NCI-H524 treated with DMSO at 0.1 percent for 48 hours (cell line): Measurements from ENCODE around the gene KIF2C.
"Not testable (repeated sequence)": the region's sequence is repeated elsewhere in the genome, so short reads cannot be mapped to it uniquely, and the experiment has no call there.

Experiments
- DNase-seq: peaks from one replicate; lab custom pipeline; 2025; lab: John Stamatoyannopoulos, UW

KIF2C gene

GRCh38 chr1:44798481-44799365, 59.1 kb downstream of the KIF2C start:
- DNase-seq, result no peak

DNA sequence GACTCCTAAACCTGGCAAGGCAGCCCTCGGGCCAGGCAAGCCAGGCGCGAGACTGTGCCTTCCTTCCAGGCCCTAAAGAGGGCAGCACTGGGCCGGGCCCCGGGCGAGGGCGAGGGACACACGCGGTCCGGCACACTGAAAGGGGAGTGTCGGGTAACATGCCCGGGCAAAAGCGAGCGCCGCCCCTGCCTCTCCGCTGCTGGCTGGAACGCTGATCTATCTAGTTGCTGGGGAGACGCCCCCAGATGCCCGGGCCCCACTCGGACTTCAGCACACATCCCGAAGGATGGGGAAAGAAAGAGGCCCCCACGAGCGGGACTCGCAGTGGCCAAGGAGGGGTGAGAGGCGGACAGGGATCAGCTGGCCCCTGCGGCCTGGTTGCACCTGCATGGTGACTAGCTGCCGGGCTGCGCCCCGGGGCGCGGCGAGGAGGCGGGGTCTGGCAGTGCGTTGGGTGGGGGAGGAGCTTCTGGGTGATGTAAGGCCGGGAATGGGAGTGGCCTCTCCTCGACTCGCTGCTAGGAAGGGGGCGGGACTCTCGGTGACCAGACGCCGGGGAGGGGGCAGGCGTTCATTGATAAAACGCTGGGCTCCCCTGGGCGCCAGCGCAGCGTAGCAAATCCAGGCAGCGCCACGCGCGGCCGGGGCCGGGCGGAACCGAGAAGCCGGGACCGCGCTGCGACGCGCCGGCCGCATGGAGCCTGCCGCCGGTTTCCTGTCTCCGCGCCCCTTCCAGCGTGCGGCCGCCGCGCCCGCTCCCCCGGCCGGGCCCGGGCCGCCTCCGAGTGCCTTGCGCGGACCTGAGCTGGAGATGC, 60.3 kb downstream of the KIF2C start, which contains the start of gene PLK3:
PLK3 (plus strand) TSS at position 608 of the 815 bp plus-strand sequence; CDS start at position 695, 87 bp downstream.
- DNase-seq, result peak; percentile 81

- no peak for DNase-seq
Observed at GRCh38 chr1:44801491-44802305, 62.1 kb downstream of the KIF2C start.

GRCh38 chr1:44802306-44803061, 62.8 kb downstream of the KIF2C start:
- DNase-seq, result no peak

DNA sequence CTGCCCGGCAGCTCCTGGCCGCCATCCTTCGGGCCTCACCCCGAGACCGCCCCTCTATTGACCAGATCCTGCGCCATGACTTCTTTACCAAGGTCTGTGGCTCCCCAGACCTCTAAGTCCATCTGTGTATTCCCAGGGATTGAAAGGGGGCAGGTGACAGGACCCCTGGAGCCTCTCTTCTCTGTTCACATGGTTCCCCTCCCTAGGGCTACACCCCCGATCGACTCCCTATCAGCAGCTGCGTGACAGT, 63.4 kb downstream of the KIF2C start:
- no peak for DNase-seq

- DNase-seq, result no peak
Observed at GRCh38 chr1:44803312-44804095, 63.9 kb downstream of the KIF2C start.

DNA sequence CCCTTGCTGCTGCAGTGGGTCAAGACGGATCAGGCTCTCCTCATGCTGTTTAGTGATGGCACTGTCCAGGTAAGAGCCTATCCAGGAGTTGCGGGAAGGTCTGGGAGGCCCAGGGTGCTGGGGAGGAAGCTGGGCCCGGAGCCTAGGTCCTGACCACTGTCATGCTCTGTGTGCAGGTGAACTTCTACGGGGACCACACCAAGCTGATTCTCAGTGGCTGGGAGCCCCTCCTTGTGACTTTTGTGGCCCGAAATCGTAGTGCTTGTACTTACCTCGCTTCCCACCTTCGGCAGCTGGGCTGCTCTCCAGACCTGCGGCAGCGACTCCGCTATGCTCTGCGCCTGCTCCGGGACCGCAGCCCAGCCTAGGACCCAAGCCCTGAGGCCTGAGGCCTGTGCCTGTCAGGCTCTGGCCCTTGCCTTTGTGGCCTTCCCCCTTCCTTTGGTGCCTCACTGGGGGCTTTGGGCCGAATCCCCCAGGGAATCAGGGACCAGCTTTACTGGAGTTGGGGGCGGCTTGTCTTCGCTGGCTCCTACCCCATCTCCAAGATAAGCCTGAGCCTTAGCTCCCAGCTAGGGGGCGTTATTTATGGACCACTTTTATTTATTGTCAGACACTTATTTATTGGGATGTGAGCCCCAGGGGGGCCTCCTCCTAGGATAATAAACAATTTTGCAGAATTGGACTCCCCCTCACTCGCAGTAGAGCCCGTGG, 65.8 kb downstream of the KIF2C start:
- no peak for DNase-seq

DNA sequence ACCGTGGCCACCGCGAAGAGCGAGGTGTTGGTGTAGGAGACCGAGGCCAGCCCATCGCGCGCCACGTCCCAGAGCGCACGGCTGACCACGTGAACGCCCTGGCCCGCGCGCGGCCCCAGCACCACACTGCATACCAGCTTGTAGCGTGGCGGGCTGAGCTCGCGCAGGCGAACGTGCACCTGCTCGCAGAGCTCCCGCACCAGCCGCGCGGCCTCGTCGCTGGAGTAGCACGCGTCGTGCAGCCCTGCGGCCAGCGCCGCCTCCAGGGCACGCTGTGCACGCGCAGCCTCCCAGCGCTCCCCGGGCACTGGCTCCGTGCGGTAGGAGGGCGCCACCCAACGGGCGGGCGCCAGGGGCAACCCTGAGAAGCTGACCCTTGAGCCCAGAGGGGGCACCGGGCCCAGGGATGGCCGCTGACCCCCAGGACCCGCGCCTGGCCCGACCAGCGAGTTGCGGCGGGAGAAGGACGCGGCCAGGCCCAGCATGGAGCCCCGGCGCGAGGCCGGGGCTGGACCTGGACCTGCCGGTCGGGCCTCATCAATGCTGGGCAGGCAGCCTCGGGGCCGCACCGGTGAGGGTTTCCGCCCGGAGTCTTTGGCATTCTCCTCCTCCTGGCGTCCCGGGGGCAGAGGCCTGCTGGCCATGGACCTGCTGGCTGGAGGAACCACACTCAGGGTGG, 66.5 kb downstream of the KIF2C start:
- DNase-seq, result no peak

DNA sequence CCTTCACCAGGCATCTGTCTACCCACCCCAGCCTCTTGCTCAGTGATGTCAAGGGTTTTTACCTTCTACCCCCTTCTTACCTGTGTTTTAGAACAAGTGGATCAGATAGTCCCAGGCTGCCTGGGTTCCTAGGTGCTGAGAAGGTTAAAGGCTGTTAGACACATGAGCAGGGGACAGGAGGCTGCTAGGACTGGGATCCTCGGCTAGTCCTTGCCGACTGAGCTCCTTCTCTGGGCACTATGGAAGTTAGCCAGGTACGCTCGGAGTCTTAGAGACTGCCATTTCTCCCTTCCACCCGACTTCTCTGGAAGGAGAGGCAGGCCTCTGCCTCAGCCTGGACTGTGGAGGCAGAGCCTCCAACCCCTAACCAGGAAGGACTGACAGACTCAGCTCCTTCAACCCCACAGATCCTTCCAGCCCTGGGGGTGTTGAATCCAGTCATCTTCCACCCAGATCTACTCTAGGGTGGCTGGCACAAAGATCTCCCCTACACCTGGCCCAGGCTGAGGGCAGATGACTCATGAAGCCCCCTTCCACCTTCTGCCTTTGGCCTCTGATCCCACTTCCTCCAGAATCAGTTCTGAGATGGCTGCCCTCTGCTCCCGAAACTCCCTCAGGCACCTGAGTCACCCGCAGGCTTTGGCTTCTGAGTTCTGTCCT, 67.2 kb downstream of the KIF2C start, which contains the start of gene DYNLT4:
DYNLT4 (minus strand) TSS at position 648 of the 660 bp plus-strand sequence. CDS start 683 bp downstream, outside the sequence.
- DNase-seq, result no peak

DNA sequence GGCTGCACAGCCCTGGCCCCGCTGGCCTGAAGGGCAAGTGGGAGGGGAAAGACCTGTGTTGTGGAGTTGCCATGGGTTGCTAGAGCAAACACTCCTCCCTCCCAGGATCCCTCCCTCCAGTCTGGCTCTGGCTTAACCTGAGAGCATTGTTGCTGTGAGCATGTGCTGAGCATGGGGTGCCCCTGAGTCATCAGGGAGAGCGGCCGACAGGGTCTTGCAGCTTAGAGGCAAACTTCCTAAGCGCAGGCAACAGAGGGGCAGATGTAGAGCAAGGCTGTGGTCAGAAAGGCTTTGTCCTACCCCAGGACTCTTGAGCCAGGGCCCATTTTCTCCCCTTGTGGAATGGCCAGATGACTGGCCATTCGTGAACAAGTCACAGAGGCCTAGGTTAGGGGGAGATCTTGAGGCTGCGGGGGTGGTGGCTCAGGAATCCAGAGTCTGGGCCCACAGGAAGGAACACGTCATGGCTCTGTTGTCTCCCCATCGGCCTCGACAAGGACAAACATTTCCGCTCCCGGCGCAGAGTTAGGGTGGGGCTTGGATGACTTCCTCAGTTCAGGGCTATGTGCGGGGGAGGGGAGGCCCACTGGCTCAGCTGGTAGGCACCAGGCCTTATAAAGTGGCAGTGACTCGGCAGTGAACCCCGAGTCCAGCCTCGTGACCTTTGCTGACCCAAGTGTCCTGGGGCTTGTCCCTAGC, 67.9 kb downstream of the KIF2C start:
- DNase-seq, result no peak

GRCh38 chr1:44808063-44808937, 68.7 kb downstream of the KIF2C start, which contains the start of gene BTBD19:
Gene BTBD19 (plus strand): TSS chr1:44808523. CDS start chr1:44808821, 298 bp downstream.
- DNase-seq, result no peak

DNA sequence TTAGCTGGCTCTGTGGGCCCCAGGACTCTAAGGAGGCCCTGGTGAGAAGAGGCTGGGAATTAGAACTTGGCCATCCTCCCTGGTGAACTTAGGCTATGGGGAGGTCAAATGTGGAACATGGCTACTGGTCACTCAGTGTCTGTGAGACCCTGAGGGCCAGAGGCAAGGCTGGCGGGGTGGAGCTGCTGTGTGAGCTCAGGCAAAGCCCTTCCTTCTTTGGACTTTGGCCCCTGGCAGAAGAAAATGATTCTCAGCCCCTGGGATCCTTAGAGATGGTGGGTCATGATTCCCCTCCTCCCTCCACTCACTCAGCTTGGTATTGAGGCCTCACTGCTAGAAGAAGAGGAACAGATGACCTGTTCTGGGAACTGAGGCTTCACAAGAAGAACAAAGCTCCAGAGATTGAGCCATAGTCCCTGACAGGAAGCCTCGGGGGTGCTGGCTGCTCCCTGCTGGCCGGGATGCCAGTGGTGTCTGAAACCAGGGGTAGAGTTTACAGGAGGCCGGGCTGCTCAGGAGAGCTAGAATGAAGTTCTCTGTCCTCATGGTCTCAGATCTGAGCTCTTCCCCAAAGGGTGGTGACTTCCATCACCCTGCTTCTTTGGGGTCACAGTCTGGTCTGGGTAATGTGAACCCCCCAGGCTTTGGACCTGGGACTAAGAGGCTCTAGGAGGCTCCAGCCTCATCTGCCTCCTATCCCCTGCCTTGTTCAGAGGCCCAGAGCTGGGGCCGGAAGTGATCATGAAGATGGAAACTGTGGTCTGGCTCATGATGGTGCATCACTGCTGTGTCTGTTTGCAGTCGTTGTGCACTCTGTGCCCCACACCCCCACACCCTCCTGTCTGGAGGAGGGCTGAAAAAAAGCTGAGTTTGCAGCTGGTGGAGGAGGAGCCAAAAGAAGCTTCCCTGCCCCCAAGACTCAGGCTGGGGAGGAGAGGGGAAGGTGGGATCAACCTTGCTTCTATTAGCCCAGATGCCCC, 69.6 kb downstream of the KIF2C start:
- DNase-seq, result no peak

- no peak for DNase-seq
Observed at GRCh38 chr1:44810101-44810761, 70.6 kb downstream of the KIF2C start.

GRCh38 chr1:44810762-44811105, 71.1 kb downstream of the KIF2C start:
- not testable (repeated sequence) for DNase-seq

DNA sequence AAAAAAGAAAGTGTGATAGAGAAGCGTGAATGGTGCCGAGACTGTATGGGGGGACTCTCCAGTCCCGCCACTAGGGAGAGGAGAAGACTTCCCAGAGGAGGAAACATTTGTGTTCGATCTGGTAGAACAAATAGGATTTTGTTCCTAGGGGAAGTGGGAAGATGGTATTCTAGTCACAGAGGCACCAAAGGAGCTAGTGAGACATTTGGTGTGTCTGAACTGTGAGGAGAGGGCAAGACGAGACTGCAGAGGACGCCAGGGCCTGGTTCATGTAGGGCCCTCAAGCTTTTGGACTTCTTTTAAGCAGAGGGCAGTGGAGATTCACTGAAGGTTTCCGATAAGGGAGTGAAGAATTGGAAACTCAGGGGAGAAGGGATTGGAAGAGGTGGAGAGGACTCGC, 71.6 kb downstream of the KIF2C start:
- DNase-seq, result no peak
